Measurements from ENCODE around the gene HPS3. TPM values are rescaled to one million over a fixed set of nuclear protein-coding genes. Genes with fewer than 3 reads are reported as not detected.
A peak's percentile ranks its signal among the peaks of the same experiment; 100 is the strongest.

Gene HPS3
- total and polyA plus RNA-seq, 2 experiments from 2014 or later, result 14.5 to 18.4 TPM

DNA sequence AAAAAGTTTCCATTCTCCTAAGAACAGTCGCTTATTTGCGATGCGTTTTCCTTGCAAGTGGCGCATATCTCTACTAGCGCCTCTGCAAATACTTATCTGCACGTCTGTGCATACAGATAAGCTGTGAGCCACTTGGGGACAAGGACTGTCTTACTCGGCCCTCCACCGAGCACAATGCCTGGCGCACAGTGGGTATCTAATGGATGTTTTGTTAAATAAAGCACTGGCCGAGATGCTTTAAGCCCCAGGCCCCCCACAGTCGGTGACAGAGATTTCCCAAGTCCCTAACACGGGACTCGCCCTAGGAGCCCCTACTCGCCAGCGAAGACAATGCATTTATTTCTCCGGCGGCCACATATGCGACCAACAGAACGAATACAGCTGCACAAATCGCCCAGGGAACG is 43.6 kb upstream of the HPS3 start:
- H3K9me3 ChIP-seq (ENCODE audit: low read depth), result no peaks in the 10 kb centered on the region
- H3K9me2 ChIP-seq (ENCODE audit: insufficient read depth), result no peaks in the 10 kb centered on the region
- H3F3A ChIP-seq (ENCODE audit: insufficient read depth), result no peaks in the 10 kb centered on the region
- peak overlapping the region; percentile 82 for H3K4me2 ChIP-seq (ENCODE audit: unreplicated experiment)
- H3K4me1 ChIP-seq (ENCODE audit: insufficient read depth), result peaks cover 4% of the 10 kb centered on the region
- TF ChIP-seq EZH2phosphoT487 (IDR thresholded peaks at IDR 0.05; ENCODE audit: insufficient read depth, low read depth), result no peak
- no peak for TF ChIP-seq EZH2 (IDR thresholded peaks at IDR 0.05; ENCODE audit: insufficient read depth, poor library complexity, severe bottlenecking)
- peak overlapping the region; percentile 93 for H3K4me3 ChIP-seq
- peaks cover 41% of the 10 kb centered on the region for H3K79me2 ChIP-seq (ENCODE audit: insufficient read depth)
- no peaks in the 10 kb centered on the region; the same call in 1 of the 2 replicates for H3K36me3 ChIP-seq (ENCODE audit: low read depth)
- WGBS, 2 experiments (ENCODE audit: low coverage in 1 of 2, low lambda C conversion rate in 2 of 2, missing lambda C conversion rate in 2 of 2), result 1 to 2% methylated on average over 21 of the region's 21 CpGs
- peak overlapping the region; percentile 96 for H2AFZ ChIP-seq
- H4K20me1 ChIP-seq (ENCODE audit: insufficient read depth), result no peaks in the 10 kb centered on the region
- in situ Hi-C loops (cut with MboI), result no loop called here
- H3K9ac ChIP-seq, result peak overlapping the region; percentile 77
- peak; percentile 63 for DNase-seq
- H3K27ac ChIP-seq, result no peak overlapping the region
- H3K27me3 ChIP-seq (replicated peaks; ENCODE audit: insufficient read depth), result no peaks in the 10 kb centered on the region

DNA sequence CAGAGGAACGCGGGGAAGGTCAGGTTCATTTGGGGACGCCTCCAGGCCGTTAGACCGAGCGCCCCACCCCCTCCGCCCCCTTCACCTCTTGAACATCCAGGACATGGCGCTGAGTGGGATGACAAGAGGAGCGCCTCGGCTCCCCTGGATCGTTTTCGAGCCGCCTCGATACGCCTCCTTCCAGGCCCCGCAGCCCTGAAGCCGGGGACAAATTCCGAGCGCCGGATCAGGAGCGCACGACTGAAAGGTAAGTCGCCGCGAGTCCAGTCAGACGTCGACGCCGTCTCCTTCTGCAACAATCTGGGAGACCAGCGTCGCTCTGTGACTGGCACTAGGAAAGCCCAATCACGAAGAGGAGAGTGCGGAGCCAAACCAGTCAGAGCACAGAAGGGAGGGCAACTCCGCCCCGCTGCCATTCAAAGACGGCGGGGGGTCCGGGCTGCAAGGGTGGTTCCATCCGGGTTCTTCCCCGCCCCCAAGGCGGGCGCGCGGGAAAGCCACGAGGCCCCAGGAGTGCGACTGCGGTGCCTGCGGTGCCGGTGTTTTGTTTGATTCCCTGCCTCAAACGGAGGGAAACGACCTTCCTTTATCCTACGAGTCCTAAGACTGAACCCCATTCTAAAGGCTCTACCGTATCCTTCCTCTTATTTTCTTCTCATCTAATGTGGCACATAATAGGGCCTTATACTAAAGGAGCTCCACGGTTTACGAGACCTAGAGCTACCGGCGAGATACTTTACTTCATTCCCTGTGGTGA is 43.0 kb upstream of the HPS3 start, which contains the start of gene HLTF:
Gene HLTF, minus strand, starts transcription at position 302 of the 757 bp plus-strand sequence. Its CDS starts 197 bp downstream, at position 105.
- 11 to 12% methylated on average over 55 to 57 of the region's 57 CpGs for whole genome bisulfite sequencing, 2 experiments (ENCODE audit: low coverage in 1 of 2, low lambda C conversion rate in 2 of 2, missing lambda C conversion rate in 2 of 2)
- peak; percentile 95 for DNase-seq
- H3K27ac ChIP-seq, result no peak within 1 kb of the TSS
- H3F3A ChIP-seq (ENCODE audit: insufficient read depth), result no peaks in the 10 kb centered on the region
- in situ Hi-C loops (cut with MboI), result no loop called here
- H4K20me1 ChIP-seq (ENCODE audit: insufficient read depth), result no peaks in the 10 kb centered on the region
- peak within 1 kb of the TSS; percentile 77 for H3K9ac ChIP-seq
- H3K9me3 ChIP-seq (ENCODE audit: low read depth), result no peaks in the 10 kb centered on the region
- H3K9me2 ChIP-seq (ENCODE audit: insufficient read depth), result no peaks in the 10 kb centered on the region
- H3K4me3 ChIP-seq, result peak within 1 kb of the TSS; percentile 93
- no peaks in the 10 kb centered on the region for H3K27me3 ChIP-seq (replicated peaks; ENCODE audit: insufficient read depth)
- H3K4me1 ChIP-seq (ENCODE audit: insufficient read depth), result no peaks in the 10 kb centered on the region
- no peaks in the 10 kb centered on the region; the same call in 1 of the 2 replicates for H3K36me3 ChIP-seq (ENCODE audit: low read depth)
- peak within 1 kb of the TSS; percentile 96 for H2AFZ ChIP-seq
- peak within 1 kb of the TSS; percentile 82 for H3K4me2 ChIP-seq (ENCODE audit: unreplicated experiment)
- no peak for TF ChIP-seq EZH2 (IDR thresholded peaks at IDR 0.05; ENCODE audit: insufficient read depth, poor library complexity, severe bottlenecking)
- no peak for TF ChIP-seq EZH2phosphoT487 (IDR thresholded peaks at IDR 0.05; ENCODE audit: insufficient read depth, low read depth)
- H3K79me2 ChIP-seq (ENCODE audit: insufficient read depth), result peaks cover 41% of the 10 kb centered on the region

DNA sequence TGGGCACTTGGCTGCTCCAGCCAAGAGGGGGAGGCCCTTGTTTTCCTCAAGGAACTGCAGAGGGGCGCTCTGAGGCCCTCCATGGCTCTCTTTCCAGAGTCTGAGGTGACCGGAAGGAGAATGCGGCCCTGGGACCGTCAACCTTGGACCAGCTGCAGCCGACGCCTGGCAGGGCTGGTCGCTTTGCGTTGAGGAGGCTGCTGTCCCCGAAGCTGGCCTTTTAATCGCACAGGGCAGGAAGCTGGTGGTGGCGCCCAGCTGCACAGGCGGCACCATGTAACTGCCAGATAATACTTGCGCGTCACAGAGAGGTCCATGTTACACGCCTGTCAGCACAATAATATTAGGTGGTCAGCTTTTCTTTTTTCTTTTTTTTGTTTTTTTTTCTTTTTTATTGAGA is 42.2 kb upstream of the HPS3 start:
- Histone ChIP-seq H3K27ac (no peak overlapping the region), H3K27me3 (replicated peaks; ENCODE audit: insufficient read depth) (no peaks in the 10 kb centered on the region), H3K4me1 (ENCODE audit: insufficient read depth) (no peaks in the 10 kb centered on the region), H2AFZ (no peak overlapping the region), H3K9ac (no peak overlapping the region), H3K9me3 (ENCODE audit: low read depth) (no peaks in the 10 kb centered on the region), H3K79me2 (ENCODE audit: insufficient read depth) (peaks cover 33% of the 10 kb centered on the region), H3K9me2 (ENCODE audit: insufficient read depth) (no peaks in the 10 kb centered on the region), H3F3A (ENCODE audit: insufficient read depth) (no peaks in the 10 kb centered on the region), H4K20me1 (ENCODE audit: insufficient read depth) (no peaks in the 10 kb centered on the region), H3K4me3 (no peak overlapping the region), H3K4me2 (ENCODE audit: unreplicated experiment) (no peak overlapping the region), H3K36me3 (ENCODE audit: low read depth) (no peaks in the 10 kb centered on the region; the same call in 1 of the 2 replicates)
- 95 to 99% methylated on average over 15 of the region's 15 CpGs for WGBS, 2 experiments (ENCODE audit: low coverage in 1 of 2, low lambda C conversion rate in 2 of 2, missing lambda C conversion rate in 2 of 2)
- in situ Hi-C loops (cut with MboI), result no loop called here
- DNase-seq, result no peak
- TF ChIP-seq EZH2phosphoT487 (IDR thresholded peaks at IDR 0.05; ENCODE audit: insufficient read depth, low read depth) (no peak), EZH2 (IDR thresholded peaks at IDR 0.05; ENCODE audit: insufficient read depth, poor library complexity, severe bottlenecking) (no peak)

DNA sequence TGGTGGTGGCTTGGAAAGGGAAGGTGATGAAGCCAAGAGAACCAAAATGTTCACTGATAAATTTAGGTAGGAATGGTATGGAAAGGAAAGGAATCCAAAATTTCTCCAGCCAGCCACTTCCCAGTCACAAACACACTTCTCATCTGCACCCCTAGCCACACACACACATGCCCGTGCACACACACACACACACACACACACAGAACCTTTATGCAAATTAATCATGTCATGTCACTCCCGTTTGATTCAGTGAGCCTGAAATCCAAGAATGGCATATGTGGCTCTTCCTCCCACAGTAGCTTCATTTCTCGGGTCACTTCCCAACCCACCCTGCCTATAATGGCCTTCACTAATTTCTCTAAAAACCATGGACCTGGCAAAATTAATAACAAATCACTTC is 40.0 kb upstream of the HPS3 start:
- 66 to 81% methylated on average over 3 of the region's 3 CpGs for WGBS, 2 experiments (ENCODE audit: low coverage in 1 of 2, low lambda C conversion rate in 2 of 2, missing lambda C conversion rate in 2 of 2)
- H4K20me1 ChIP-seq (ENCODE audit: insufficient read depth), result no peaks in the 10 kb centered on the region
- H3K27ac ChIP-seq, result no peak overlapping the region

More for the DNA sequence above, 40.0 kb upstream of the HPS3 start:
- Histone ChIP-seq H3K9ac (no peak overlapping the region), H3K79me2 (ENCODE audit: insufficient read depth) (peaks cover 16% of the 10 kb centered on the region), H3K4me1 (ENCODE audit: insufficient read depth) (no peaks in the 10 kb centered on the region), H3K4me2 (ENCODE audit: unreplicated experiment) (no peak overlapping the region), H3K4me3 (no peak overlapping the region), H3F3A (ENCODE audit: insufficient read depth) (no peaks in the 10 kb centered on the region), H3K36me3 (ENCODE audit: low read depth) (no peaks in the 10 kb centered on the region), H3K27me3 (replicated peaks; ENCODE audit: insufficient read depth) (no peaks in the 10 kb centered on the region), H2AFZ (no peak overlapping the region), H3K9me3 (ENCODE audit: low read depth) (no peaks in the 10 kb centered on the region), H3K9me2 (ENCODE audit: insufficient read depth) (no peaks in the 10 kb centered on the region)
- in situ Hi-C loops (cut with MboI), result no loop called here
- TF ChIP-seq EZH2phosphoT487 (IDR thresholded peaks at IDR 0.05; ENCODE audit: insufficient read depth, low read depth), result no peak
- DNase-seq, result no peak
